Activated CD4-positive, alpha-beta T cell treated with anti-CD3 and anti-CD28 coated beads, Interleukin-2, amount 50 U/mL, for 4 hours (primary cell): ENCODE measurements around the gene MAPK7.
"Not testable (repeated sequence)": the region's sequence is repeated elsewhere in the genome, so short reads cannot be mapped to it uniquely, and the experiment has no call there.

ENCODE experiments used
- DNase-seq, 2 experiments: peaks; one replicate each; pipeline ENCODE4 v3.0.0-alpha.2; 2020

MAPK7 gene

GRCh38 chr17:19343671-19344151 is 34.6 kb upstream of the MAPK7 start:
- DNase-seq: no peak

- DNase-seq: no peak
Observed at GRCh38 chr17:19344311-19345066, 33.8 kb upstream of the MAPK7 start.

GRCh38 chr17:19345067-19345460 is 33.2 kb upstream of the MAPK7 start:
- DNase-seq: no peak

GRCh38 chr17:19345486-19346350 is 32.6 kb upstream of the MAPK7 start:
- DNase-seq: no peak

GRCh38 chr17:19346351-19347255 is 31.7 kb upstream of the MAPK7 start:
- no peak for DNase-seq

- no peak for DNase-seq
Observed at GRCh38 chr17:19347323-19348080, 30.8 kb upstream of the MAPK7 start.

DNA sequence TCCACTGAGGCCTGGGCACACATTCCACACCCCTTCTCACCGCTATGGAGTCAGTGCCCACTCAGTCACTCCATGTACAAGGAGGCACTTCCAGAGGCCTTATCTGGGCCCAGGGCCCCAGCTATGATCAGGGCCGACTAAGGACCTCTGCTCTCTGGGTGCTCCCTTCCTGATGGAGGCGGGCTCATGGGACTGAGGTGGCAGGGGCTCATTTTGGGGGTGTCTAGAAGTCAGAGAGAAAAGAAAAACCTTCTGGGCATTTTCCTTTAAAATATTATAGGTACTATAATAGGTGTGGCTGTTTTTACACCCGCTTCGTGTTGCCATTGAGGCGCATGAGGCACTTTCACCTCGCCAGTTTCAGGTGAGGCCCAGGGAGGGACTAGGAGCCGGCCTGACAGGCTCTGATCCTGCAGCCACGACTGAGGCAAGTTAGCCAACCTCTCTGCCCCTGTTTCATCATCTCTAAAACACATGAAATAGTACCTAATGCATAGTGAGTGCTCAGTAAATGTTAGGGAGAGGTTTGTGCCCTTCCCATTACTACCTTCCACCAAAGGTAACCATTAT is 30.1 kb upstream of the MAPK7 start:
- no peak for DNase-seq

DNA sequence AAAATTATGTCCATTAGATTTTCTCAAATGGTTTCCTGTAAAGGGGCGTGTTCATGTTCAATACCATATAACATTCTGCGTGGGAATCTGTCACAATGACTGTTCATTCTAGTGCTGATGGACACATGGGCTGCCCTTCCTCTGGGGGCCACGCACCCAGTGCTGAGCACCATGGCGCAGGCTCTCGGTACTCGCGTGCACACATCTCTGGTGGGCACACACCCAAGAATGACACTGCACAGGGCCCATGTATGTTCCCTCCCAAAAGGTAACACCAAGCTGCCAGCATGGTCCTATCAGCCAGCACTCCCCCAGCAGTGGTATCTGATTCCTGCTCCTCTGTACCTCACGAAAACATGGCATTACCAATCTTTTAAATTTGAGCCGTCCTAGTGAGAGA is 29.5 kb upstream of the MAPK7 start:
- DNase-seq: no peak

DNA sequence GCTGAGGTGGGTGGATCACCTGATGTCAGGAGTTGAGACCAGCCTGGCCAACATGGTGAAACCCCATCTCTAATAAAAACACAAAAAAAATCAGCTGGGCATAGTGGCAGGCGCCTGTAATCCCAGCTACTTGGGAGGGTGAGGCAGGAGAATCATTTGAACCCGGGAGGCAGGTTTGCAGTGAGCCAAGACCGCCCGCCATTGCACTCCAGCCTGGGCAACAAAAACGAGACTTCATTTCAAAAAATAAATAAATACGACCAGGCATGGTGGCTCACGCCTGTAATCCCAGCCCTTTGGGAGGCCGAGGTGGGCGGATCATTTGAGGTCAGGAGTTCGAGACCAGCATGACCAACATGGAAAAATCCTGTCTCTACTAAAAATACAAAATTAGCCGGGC is 24.9 kb upstream of the MAPK7 start:
- DNase-seq: not testable (repeated sequence)

GRCh38 chr17:19354748-19355147 is 23.6 kb upstream of the MAPK7 start:
- DNase-seq: no peak

DNA sequence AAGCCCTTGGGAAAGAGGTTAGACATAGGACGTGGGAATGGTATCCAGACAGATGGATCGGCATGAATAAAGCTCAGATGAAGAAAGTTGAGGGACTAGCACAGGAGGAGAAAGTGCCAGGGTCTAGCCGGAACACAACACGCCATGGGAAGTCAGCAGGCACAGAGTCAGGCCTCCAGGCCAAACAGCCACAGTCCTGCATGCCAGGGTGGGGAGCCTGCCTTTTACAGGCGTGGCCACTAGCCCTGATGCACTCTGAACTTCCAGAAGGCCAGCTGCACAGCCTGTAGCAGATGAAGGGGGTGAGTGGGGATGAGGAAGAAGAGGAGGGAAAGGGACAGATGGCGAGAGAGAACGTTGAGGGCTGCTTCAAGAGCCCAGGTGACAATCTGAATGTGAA is 20.9 kb upstream of the MAPK7 start:
- no peak for DNase-seq

DNA sequence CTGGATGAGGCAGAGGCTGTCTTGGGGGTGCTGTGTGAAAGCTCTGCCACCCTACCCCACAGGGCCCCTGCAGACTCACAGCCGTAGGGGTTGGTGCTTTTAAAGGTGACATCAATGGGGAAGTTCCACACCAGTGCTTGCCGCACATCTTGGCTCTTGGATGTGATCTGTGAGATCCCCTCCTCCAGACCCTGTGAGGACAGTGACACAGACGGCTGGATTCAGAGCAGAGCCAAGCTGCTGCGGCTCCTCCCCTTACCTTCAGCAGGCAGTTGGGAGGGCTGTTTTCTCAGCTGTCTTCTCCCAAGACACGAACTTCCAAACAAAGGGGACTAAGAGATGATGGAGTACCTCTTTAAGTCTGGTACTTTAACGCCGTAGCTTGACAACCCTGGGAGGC is 20.5 kb upstream of the MAPK7 start:
- no peak for DNase-seq

DNA sequence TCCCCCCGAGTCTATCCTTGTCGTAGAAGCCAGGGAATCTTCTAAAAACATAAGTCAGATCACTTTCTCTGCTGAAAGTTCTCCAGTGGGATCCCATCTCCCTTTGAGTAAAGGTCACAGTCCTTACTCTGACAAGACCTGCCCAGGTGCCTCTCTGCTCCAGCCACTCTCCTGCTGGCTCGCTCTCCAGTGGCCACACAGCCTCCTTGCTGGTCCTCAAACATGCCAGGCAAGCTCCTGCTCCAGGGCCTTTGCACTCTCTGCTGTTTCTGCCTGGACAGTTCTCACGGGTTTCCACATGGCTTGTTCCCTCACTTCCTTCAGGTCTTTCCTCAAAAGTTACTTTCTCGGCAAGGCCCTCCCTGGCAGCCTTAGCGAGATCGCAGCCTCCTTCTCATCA is 19.1 kb upstream of the MAPK7 start:
- no peak for DNase-seq

DNA sequence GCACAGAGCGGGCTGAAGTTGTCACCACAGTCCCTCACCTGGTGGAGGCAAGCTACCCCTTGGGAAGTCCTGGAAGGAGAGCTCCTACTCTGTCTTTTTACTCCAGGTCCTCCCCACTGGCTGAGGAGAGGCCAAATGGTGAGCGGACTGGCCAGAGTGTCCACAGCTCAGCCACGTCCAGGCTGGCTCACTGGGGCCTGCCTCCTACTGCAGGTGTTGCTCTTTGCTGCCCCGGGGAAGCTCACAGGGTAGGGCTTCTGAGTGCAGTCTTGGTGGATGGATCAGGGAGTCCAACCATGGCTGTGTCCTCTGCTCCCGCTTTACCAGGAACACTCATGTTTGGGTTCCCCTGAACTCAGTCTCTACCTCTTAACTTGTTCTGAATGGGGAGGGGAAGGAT is 18.4 kb upstream of the MAPK7 start:
- no peak for DNase-seq

DNA sequence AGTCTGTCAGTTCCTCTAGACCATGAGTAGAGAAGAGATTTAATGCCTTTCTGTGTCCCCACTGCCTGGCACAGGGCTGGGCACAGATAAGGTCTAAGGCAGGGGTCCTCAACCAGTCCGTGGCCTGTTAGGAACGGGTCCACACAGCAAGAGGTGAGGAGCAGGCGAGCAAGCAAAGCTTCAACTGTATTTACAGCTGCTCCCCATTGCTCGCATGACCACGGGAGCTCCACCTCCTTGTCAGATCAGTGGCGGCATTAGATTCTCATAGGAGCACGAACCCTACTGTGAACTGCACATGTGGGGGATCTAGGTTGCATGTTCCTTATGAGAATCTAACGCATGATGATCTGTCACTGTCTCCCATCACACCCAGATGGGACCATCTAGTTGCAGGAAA is 17.5 kb upstream of the MAPK7 start:
- DNase-seq: no peak

GRCh38 chr17:19361326-19361725 is 17.0 kb upstream of the MAPK7 start:
- no peak for DNase-seq

- DNase-seq: no peak
Observed at GRCh38 chr17:19361944-19362276, 16.4 kb upstream of the MAPK7 start.

DNA sequence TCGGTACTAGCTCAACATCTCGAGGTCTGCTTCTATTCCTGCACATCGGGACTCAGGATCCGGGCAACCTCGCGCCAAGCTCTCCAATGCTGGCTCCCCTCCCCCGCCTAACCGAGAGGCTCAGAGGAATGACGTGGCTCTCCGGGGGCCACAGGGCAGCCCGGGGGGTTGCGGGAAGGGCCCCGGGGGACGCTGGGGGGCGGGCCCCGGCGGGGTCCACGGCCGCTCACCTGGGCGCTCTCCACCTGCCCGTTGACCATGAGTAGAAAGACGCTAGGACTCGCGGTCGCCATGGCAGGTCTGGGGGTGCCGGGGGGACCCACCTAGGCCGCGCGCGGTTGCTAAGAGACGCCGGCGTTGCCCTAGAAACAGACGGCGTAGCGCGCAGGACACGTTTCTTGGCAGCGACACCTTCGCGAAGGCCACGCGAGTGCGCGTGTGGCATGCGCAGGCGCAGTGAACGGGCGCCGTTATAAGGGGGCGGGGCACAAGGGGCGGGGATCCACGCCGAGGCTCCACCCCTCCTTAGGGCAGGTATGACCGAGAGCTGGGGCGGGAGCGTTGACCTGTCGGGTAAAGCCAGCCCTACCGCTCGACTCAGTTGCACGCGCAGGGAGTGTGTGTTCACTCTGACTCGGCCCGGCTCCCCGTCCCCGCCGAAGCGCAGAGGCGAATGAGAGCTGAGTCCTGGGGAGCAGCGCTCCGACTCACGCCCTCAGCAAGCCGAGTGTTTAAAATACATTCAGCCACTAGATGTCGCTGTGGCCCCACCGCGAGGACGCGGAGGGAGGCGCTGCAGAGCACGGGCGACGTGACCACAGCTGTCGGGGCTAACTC is 15.8 kb upstream of the MAPK7 start, which contains the start of gene B9D1:
Gene B9D1, minus strand, starts transcription at position 447 of the 837 bp plus-strand sequence. Its CDS starts 154 bp downstream, at position 293.
- DNase-seq: peak; percentile 90 to 91

GRCh38 chr17:19363114-19363438 is 15.2 kb upstream of the MAPK7 start:
- DNase-seq: no peak

- DNase-seq: no peak
Observed at GRCh38 chr17:19363460-19364035, 14.8 kb upstream of the MAPK7 start.
